K562 (cell line): ENCODE data around the gene TNNI2. TPM values are rescaled to one million over a fixed set of nuclear protein-coding genes. Genes with fewer than 3 reads are reported as not detected.

Experiments used
- ATAC-seq: fragments of 200-7000 bp; cut with Tn5 transposase; 3 replicates; pipeline ENCODE4 v1.9.1; 2020; ENCODE audit warnings: moderate library complexity
- BruUV-seq: library from RNA; stranded (reverse); fragments of 400-500 nt; replicated peaks from 2 replicates; lab custom pipeline; 2021; lab: Mats Ljungman, UMichigan
- CTCF ChIA-PET: fragments of 300-600 bp; formaldehyde crosslinking; extraction: SDS; loops from one replicate; lab custom pipeline; 2021; ENCODE audit warnings: low intra/inter-chr PET ratio; lab: Yijun Ruan, JAX
- POLR2A ChIA-PET: fragments of 300-600, 350-650 bp; sonication (Branson Sonifier 250); formaldehyde crosslinking; extraction: SDS; loops from one replicate; lab custom pipeline; 2021; ENCODE audit warnings: antibody characterized with exemption, inconsistent platforms; lab: Yijun Ruan, JAX
- DNase-seq, 4 experiments: peaks; one replicate each; pipeline versions ENCODE4 v3.0.0 to v3.0.0-alpha.2; 2011 to 2018; ENCODE audit warnings: low spot score in 3 of 4, mixed read lengths in 3 of 4; ENCODE audit errors: extremely low read depth in 1 of 4
- FAIRE-seq: peaks from 2 replicates; lab custom pipeline; 2011; peaks lifted over from hg19 to GRCh38; lab: Jason Lieb, UNC
- H2AFZ ChIP-seq: 2 replicates; pipeline ENCODE4 v1.6.0; 2011; ENCODE audit warnings: low read depth, low read length, control low read depth, inconsistent platforms
- H3K27ac ChIP-seq: fragments of 200-600 bp; 3 replicates; pipeline ENCODE4 v1.8.0; 2011; ENCODE audit warnings: low read depth, mild to moderate bottlenecking, control low read depth, inconsistent platforms, low read length, moderate library complexity, mixed read lengths; ENCODE audit errors: extremely low read depth
- H3K27me3 ChIP-seq, 2 experiments: fragments of 300-600 bp in 1 of 2; 2 replicates in 1 of 2; 3 replicates in 1 of 2; pipeline versions ENCODE4 v1.6.0 to v1.8.0; 2011; ENCODE audit warnings: inconsistent platforms in 2 of 2, low read length in 2 of 2, mild to moderate bottlenecking in 1 of 2, mixed read lengths in 1 of 2, moderate library complexity in 1 of 2; ENCODE audit not compliant: control insufficient read depth in 2 of 2, insufficient read depth in 2 of 2
- H3K36me3 ChIP-seq: fragments of 300-600 bp; 3 replicates; pipeline ENCODE4 v1.8.0; 2011; ENCODE audit warnings: mild to moderate bottlenecking, low read length, inconsistent platforms; ENCODE audit not compliant: control insufficient read depth, insufficient read depth
- H3K4me1 ChIP-seq, 2 experiments: fragments of 200-600 bp in 1 of 2; replicated peaks in 1 of 2; 2 replicates in 1 of 2; 3 replicates in 1 of 2; pipeline versions ENCODE4 v1.5.1 to v1.8.0; 2011; ENCODE audit warnings: inconsistent platforms in 2 of 2, low read length in 2 of 2, mild to moderate bottlenecking in 1 of 2, mixed read lengths in 1 of 2, moderate library complexity in 1 of 2; ENCODE audit not compliant: control insufficient read depth in 2 of 2, insufficient read depth in 2 of 2
- H3K4me2 ChIP-seq: 2 replicates; pipeline ENCODE4 v1.6.1; 2011; ENCODE audit warnings: low read length, control low read depth, inconsistent platforms, mixed read lengths; ENCODE audit not compliant: insufficient read depth
- H3K4me3 ChIP-seq: fragments of 200-600 bp; sonication (generic), shearing (Covaris generic); 2 replicates; pipeline ENCODE4 v1.5.1; 2016; ENCODE audit warnings: control low read depth, inconsistent platforms
- H3K79me2 ChIP-seq: fragments of 200-600 bp; 3 replicates; pipeline ENCODE4 v1.8.0; 2011; ENCODE audit warnings: low read length, inconsistent platforms; ENCODE audit not compliant: control insufficient read depth, insufficient read depth
- H3K9ac ChIP-seq, 2 experiments: 2 replicates each; pipeline versions ENCODE4 v1.6.0 to v1.6.1; 2011; ENCODE audit warnings: low read depth in 2 of 2, low read length in 2 of 2, control low read depth in 1 of 2, inconsistent platforms in 1 of 2, mild to moderate bottlenecking in 1 of 2, mixed read lengths in 1 of 2; ENCODE audit not compliant: insufficient read depth in 1 of 2
- H3K9me1 ChIP-seq: one replicate; pipeline ENCODE4 v1.6.0; 2011; ENCODE audit warnings: inconsistent platforms, mild to moderate bottlenecking, low read length, moderate library complexity; ENCODE audit not compliant: control insufficient read depth, insufficient read depth
- H3K9me3 ChIP-seq: replicated peaks from 2 replicates; pipeline ENCODE4 v1.5.1; 2011; ENCODE audit warnings: low read depth, low read length, inconsistent platforms; ENCODE audit not compliant: control insufficient read depth, insufficient read depth
- H4K20me1 ChIP-seq: replicated peaks from 2 replicates; pipeline ENCODE4 v1.6.1; 2011; ENCODE audit warnings: low read length, inconsistent platforms, mixed read lengths; ENCODE audit not compliant: control insufficient read depth, insufficient read depth
- CEBPG ChIP-seq, 3 experiments: fragments of 200-800 bp in 1 of 3; sonication (Bioruptor generic) in 1 of 3; sonication (generic) in 1 of 3; formaldehyde crosslinking in 1 of 3; IDR thresholded peaks in 2 of 3; conservative IDR thresholded peaks in 1 of 3; 2 replicates each; pipeline versions ENCODE4 v1.6.1 to v1.8.0; 2016 to 2022; ENCODE audit warnings: missing compliant biosample characterization in 2 of 3, missing genetic modification characterization in 2 of 3, mild to moderate bottlenecking in 1 of 3, missing genetic modification reagents in 1 of 3
- CREBBP ChIP-seq: IDR thresholded peaks from one replicate; pipeline ENCODE4 v1.6.1; 2012; ENCODE audit warnings: low read depth, mild to moderate bottlenecking, control low read depth, inconsistent platforms, low read length
- KDM2B ChIP-seq: fragments of 250-450 bp; sonication (Bioruptor Pico); IDR thresholded peaks from 2 replicates; pipeline ENCODE4 v1.8.0; 2021; ENCODE audit warnings: mild to moderate bottlenecking, moderate library complexity
- MXI1 ChIP-seq: IDR thresholded peaks from 2 replicates; pipeline ENCODE4 v1.6.1; 2011; ENCODE audit warnings: low read depth, mild to moderate bottlenecking, improper control_type of control experiment, low read length
- TRIM25 ChIP-seq: fragments of 450-650 bp; IDR thresholded peaks from 2 replicates; pipeline ENCODE4 v1.7.0; 2016; ENCODE audit warnings: borderline replicate concordance
- WGBS: fragments of 100-300 bp; shearing (Covaris generic); methylation state at CpG from one replicate; pipeline ENCODE4 v1.1.6; 2016; ENCODE audit warnings: low coverage, mixed read lengths; ENCODE audit not compliant: insufficient coverage; ENCODE audit errors: missing lambda C conversion rate; 5-methylcytosine and 5-hydroxymethylcytosine counted together
- in situ Hi-C: fragments of 300-500 bp; cut with MboI; formaldehyde crosslinking; loops from 4 replicates; pipeline ENCODE4 v1.15.0; 2018; ENCODE audit warnings: inconsistent platforms, mixed read lengths
- intact Hi-C: fragments of 100-400 bp; cut with micrococcal nuclease; formaldehyde crosslinking; loops from 2 replicates; pipeline ENCODE4 v1.14.2; 2022
- polyA plus RNA-seq, 8 experiments: library from polyadenylated mRNA; depleted of rRNA in 4 of 8; stranded (reverse) in 5 of 8; unstranded in 3 of 8; fragments of >200 nt; fragmentation: Nextera tagmentation in 2 of 8; fragmentation: Illumina TruSeq in 1 of 8; extraction: Ambion mirVana in 2 of 8; extraction: Trizol in 1 of 8; gene quantifications; 2 replicates each; pipeline versions ENCODE4 v1.2.1 to v1.2.3, GENCODE V29; 2011 to 2014; ENCODE audit warnings: inconsistent platforms in 1 of 8, missing spikeins in 1 of 8
- total RNA-seq, 7 experiments: library from RNA; depleted of rRNA in 6 of 7; stranded (reverse); fragments of >200 nt in 6 of 7; fragmentation: Illumina TruSeq in 2 of 7; extraction: Trizol in 2 of 7; gene quantifications; 2 replicates each; pipeline versions ENCODE4 v1.2.1 to v1.2.3, GENCODE V29; 2011 to 2021; ENCODE audit warnings: low replicate concordance in 1 of 7

Gene TNNI2
- total and polyA plus RNA-seq, 9 of the 15 experiments (the other 6 are each of a cell fraction or from before 2014, with no cell fraction given) = not detected

GRCh38 chr11:1864231-1864630 is 25.4 kb downstream of the TNNI2 start:
- Histone ChIP-seq H3K9me3 (no peaks in the 10 kb centered on the region), H3K27me3 (peaks cover 14 to 50% of the 10 kb centered on the region in 2 experiments; a peak in 4 of 5 replicates), H4K20me1 (0 out of 2 replicates have a peak, but pooled peaks cover 5% of the 10 kb centered on the region), H3K9ac (no peak overlapping the region), H3K4me3 (no peak overlapping the region), H3K79me2 (no peaks in the 10 kb centered on the region), H3K4me2 (no peak overlapping the region), H3K9me1 (no peaks in the 10 kb centered on the region), H3K36me3 (no peaks in the 10 kb centered on the region), H3K4me1 (peaks cover 0 to 21% of the 10 kb centered on the region in 2 experiments; a peak in 2 of 5 replicates), H3K27ac (no peak overlapping the region), H2AFZ (no peak overlapping the region)
- ChIA-PET POLR2A (no interaction called here), CTCF (interaction anchor here (0.6 kb wide), 2 partner anchors 54 to 67 kb away, joined by 3 to 5 read pairs; no protein-coding TSS in a partner anchor)
- WGBS = 0% methylated on average over 6 of the region's 18 CpGs
- BruUV-seq = no TSS peak
- FAIRE-seq = no peak
- intact Hi-C loops = no loop called here
- no peak for TF ChIP-seq MXI1
- no peak for TF ChIP-seq TRIM25
- TF ChIP-seq CREBBP = no peak
- TF ChIP-seq CEBPG (CRISPR knock-in tag; IDR thresholded peaks at IDR 0.05) = no peak
- TF ChIP-seq CEBPG (tag; conservative IDR thresholded peaks at IDR 0.05 in 1 of 2, IDR thresholded peaks at IDR 0.05 in 1 of 2) = no peak
- TF ChIP-seq KDM2B (CRISPR knock-in tag) = no peak
- no peak for ATAC-seq
- in situ Hi-C loops = no loop called here
- no peak for DNase-seq
